Measurements from ENCODE around the gene CLEC3B.

Gene CLEC3B

GRCh38 chr3:45007091-45007490, 19.0 kb upstream of the CLEC3B start:
- DNase-seq = no peak

GRCh38 chr3:45008117-45008516, 18.0 kb upstream of the CLEC3B start:
- DNase-seq = no peak

- no peak for DNase-seq
Observed at GRCh38 chr3:45009868-45010267, 16.2 kb upstream of the CLEC3B start.

- no peak for DNase-seq
Observed at GRCh38 chr3:45010811-45011333, 15.2 kb upstream of the CLEC3B start.

- no peak for DNase-seq
Observed at GRCh38 chr3:45011756-45012508, 14.2 kb upstream of the CLEC3B start.

GRCh38 chr3:45012577-45012976, 13.5 kb upstream of the CLEC3B start:
- no peak for DNase-seq

GRCh38 chr3:45016916-45017315, 9.2 kb upstream of the CLEC3B start:
- DNase-seq = no peak

- no peak for DNase-seq
Observed at GRCh38 chr3:45017821-45018220, 8.3 kb upstream of the CLEC3B start.

GRCh38 chr3:45020534-45020933, 5.6 kb upstream of the CLEC3B start:
- DNase-seq = no peak

- no peak for DNase-seq
Observed at GRCh38 chr3:45021524-45022297, 4.4 kb upstream of the CLEC3B start.

- DNase-seq = no peak
Observed at GRCh38 chr3:45023675-45024074, 2.4 kb upstream of the CLEC3B start.

- DNase-seq = no peak
Observed at GRCh38 chr3:45024542-45025255, 1.4 kb upstream of the CLEC3B start.

GRCh38 chr3:45026957-45027356, 854 bp downstream of the CLEC3B start:
- no peak for DNase-seq

GRCh38 chr3:45027441-45027840, 1.3 kb downstream of the CLEC3B start:
- no peak for DNase-seq

GRCh38 chr3:45029216-45029615, 3.1 kb downstream of the CLEC3B start:
- DNase-seq = no peak

GRCh38 chr3:45029661-45030060, 3.6 kb downstream of the CLEC3B start:
- DNase-seq = no peak

- no peak for DNase-seq
Observed at GRCh38 chr3:45031531-45031930, 5.4 kb downstream of the CLEC3B start.

- no peak for DNase-seq
Observed at GRCh38 chr3:45032113-45032512, 6.0 kb downstream of the CLEC3B start.

GRCh38 chr3:45033791-45034190, 7.7 kb downstream of the CLEC3B start:
- no peak for DNase-seq

- no peak for DNase-seq
Observed at GRCh38 chr3:45034612-45035252, 8.6 kb downstream of the CLEC3B start.

- DNase-seq = no peak
Observed at GRCh38 chr3:45035441-45036301, 9.6 kb downstream of the CLEC3B start.

All from activated CD8-positive, alpha-beta memory T cell treated with anti-CD3 and anti-CD28 coated beads, Interleukin-2, amount 50 U/mL, for 4 hours (primary cell).